Adipose tissue (tissue), 3 donors: ENCODE measurements around the gene PSMB2. TPM values are rescaled to one million over a fixed set of nuclear protein-coding genes. Genes with fewer than 3 reads are reported as not detected.
"Not testable (repeated sequence)": the region's sequence is repeated elsewhere in the genome, so short reads cannot be mapped to it uniquely, and the experiment has no call there.

Experiments
- H3K27ac ChIP-seq: one replicate; pipeline ENCODE4 v1.5.1; 2013; ENCODE audit warnings: low read depth, low read length
- WGBS, 3 donors: extraction: QIAGEN DNeasy Blood & Tissue Kit; methylation state at CpG; one replicate each; pipeline ENCODE4 v1.1.7; 2013; 5-methylcytosine and 5-hydroxymethylcytosine counted together
- polyA plus RNA-seq, 3 donors: library from polyadenylated mRNA; stranded (reverse); fragments of 200-250 nt; gene quantifications; one replicate each; pipeline ENCODE4 v1.2.3, GENCODE V29; 2013
- donor health status: healthy with polysubstance abuse.
- donor health status: Bipolar disorder and iron deficiency.
- donor health status: healthy.

PSMB2 gene
- polyA plus RNA-seq, result 10 to 100 TPM; 18.0 to 38.8 (median 37.1) TPM

GRCh38 chr1:35641233-35641866 is at the start of gene PSMB2:
PSMB2 (minus strand) TSS chr1:35641526; CDS start chr1:35641432, 94 bp downstream.
- whole genome bisulfite sequencing, 3 donors, result 0% methylated on average over 43 of the region's 43 CpGs
- peak within 1 kb of the TSS; percentile 20 for H3K27ac ChIP-seq

DNA sequence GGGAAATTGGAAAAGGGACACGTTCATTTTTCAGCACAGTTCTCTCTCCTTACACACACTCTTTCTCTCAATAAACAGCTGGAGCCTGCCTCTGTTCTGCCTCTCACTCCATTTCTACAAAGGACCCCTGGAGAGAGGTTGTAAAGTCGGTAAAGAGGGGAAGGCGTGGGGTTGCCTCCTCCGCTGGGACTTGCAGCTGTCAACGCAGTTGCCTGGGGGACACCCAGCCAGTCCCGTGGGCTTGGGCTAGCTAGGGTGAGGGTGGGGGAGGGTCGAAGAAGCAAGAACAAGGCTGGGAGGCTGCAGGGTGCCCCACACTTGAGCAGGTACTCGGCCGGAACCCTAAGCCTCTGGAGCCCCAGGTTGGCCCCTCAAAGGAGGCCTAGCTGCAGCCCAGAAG is 49.8 kb upstream of the PSMB2 start:
- H3K27ac ChIP-seq, result no peak overlapping the region
- 37 to 43% (median 43%) methylated on average over 9 of the region's 9 CpGs for WGBS, 3 donors

DNA sequence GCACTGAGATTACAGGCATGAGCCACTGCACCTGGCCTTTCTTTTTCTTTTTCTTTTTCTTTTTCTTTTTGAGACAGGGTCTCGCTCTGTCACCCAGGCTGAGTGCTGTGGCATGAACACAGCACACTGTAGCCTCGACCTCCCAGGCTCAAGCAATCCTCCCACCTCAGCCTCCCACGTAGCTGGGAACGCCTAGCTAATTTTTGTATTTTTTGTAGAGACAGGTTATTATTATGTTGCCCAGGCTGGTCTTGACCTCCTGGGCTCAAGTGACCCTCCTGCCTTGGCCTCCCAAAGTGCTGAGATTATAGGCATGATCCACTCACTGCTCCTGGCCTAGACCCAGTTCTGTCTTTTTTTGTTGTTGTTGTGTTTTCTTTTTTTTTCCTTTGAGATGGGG is 48.8 kb upstream of the PSMB2 start:
- H3K27ac ChIP-seq, result not testable (repeated sequence)
- 90 to 93% (median 93%) methylated on average over 4 of the region's 4 CpGs for WGBS, 3 donors

DNA sequence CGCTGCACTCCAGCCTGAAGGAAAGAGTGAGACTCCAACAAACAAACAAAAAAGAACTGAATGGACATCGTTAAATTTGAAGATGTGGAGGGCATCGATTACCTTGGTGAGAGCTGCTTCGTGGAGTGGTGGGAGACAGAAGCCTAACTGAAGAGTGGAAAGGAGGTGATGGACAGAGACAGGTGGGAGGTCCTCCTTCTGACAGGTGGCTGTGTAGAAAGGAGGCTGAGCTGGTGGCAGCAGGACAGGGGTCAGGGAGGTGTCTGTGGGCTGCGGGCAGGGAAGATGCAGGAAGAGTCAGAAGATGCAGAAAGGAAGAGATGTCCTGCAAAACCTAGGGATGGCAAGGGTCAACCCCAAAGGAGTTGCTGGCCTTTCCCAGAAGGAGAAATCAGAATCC is 46.8 kb upstream of the PSMB2 start:
- WGBS, 3 donors, result 84 to 90% (median 88%) methylated on average over 5 of the region's 5 CpGs
- no peak overlapping the region for H3K27ac ChIP-seq

- 60 to 61% (median 61%) methylated on average over 5 of the region's 5 CpGs for WGBS, 3 donors
- H3K27ac ChIP-seq, result no peak overlapping the region
Measured at GRCh38 chr1:35683012-35683411, 41.7 kb upstream of the PSMB2 start.

- no peak overlapping the region for H3K27ac ChIP-seq
- WGBS, 3 donors, result 87 to 88% (median 87%) methylated on average over 3 of the region's 3 CpGs
Measured at GRCh38 chr1:35680271-35680670, 38.9 kb upstream of the PSMB2 start.

DNA sequence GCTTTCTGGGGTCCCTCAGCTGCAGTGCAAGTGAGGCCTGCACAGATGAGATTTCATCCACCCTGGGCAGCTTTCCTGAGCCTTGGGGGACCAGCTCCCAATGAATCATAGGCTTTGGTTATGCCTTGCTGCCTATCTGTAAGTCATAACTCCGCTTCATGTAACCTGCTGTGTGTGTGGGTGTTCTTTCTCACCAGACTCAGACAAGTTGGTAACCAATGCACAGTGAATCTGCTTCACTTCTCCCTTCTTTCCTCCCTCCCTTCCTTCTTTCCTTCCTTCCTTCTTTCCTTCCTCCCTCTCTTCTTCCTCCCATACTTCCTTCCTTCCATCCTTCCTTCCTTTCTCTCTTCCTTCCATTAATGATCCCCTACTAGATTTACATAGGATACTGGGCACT is 34.4 kb upstream of the PSMB2 start:
- no peak overlapping the region for H3K27ac ChIP-seq

DNA sequence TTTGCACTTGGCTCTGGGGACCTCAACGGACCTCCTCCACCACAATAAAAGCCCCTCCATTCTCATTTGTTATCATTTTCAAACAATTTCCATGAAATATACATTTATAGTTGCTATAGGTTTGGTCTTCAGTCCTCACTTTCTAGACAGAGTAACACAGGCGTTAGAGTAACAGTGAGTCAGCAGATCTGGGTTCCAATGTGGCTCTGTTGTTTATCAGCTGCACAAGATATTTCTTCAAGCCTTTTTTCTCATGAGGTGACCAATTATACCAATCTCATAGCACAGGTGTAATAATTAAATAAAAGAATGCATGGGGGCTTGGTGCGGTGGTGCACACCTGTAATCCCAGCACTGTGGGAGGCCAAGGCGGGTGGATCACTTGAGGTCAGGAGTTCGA is 32.8 kb upstream of the PSMB2 start:
- WGBS, 3 donors, result 80 to 82% (median 82%) methylated on average over 5 of the region's 5 CpGs

More for the DNA sequence above, 34.4 kb upstream of the PSMB2 start:
- 74 to 85% (median 76%) methylated on average over 1 of the region's 1 CpG for WGBS, 3 donors

DNA sequence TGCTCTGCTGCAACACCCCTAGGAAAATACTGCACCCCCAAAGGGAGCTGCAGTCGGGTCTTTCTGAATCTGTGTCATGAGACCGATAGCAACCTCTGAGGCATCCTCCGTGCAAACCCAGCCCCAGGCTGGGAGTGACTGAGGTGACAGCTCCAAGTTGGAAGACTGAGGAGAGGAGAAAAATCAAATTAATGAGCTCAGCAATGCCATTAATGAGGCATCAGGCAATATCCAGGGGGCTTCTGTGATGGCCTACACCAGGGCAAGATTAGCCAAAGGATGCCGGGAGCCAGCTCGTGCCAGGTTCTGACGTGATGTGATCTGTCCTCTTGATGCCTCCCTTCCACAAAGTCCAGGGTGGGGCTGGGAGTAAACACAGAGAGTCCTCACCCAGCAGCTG is 30.8 kb upstream of the PSMB2 start:
- WGBS, 3 donors, result 74 to 80% (median 75%) methylated on average over 6 of the region's 6 CpGs
- H3K27ac ChIP-seq, result no peak overlapping the region

More for the DNA sequence above, 32.8 kb upstream of the PSMB2 start:
- H3K27ac ChIP-seq, result no peak overlapping the region

GRCh38 chr1:35668506-35668905 is 27.2 kb upstream of the PSMB2 start:
- H3K27ac ChIP-seq, result no peak overlapping the region

DNA sequence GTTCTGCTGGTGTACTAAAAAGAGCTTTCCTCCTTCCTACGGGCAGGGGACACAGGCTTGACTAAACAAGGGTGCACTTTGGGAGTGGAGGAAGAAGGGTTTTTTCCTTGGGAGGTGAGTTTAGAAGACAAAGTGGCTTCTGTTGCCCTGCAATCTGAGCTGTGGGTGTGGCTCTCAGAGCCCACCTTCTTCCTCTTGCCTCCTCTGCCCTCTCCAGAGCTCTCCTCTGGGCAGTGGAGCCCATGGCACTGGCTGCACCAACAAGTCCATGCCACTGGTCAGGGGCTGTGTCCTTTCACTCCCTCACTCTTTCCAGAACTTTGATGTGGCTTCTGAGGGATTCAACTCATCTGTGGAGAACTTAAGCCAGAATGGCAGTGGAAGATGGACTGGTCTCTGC is 25.6 kb upstream of the PSMB2 start:
- 37 to 39% (median 38%) methylated on average over 1 of the region's 1 CpG for WGBS, 3 donors
- no peak overlapping the region for H3K27ac ChIP-seq

More at GRCh38 chr1:35668506-35668905, 27.2 kb upstream of the PSMB2 start:
- 67 to 81% (median 74%) methylated on average over 5 of the region's 5 CpGs for WGBS, 3 donors

DNA sequence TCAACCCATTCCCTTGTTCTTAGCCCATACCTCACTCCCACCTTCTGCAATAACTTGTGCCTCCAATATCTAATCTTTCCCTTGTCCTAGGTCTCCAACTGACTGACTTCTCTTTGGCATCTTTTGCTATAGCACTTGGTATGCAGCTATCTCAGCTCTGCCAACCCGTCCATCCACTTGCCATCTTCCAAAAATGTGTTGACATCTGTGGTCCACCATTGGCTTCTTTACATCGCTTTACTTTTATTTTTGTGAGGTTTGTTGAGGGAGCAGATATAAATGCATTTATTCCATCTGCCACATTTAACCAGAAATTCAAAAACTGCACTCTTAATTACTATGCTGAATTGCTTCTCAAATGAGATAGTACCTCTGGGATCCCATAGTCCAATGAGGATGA is 24.9 kb upstream of the PSMB2 start:
- 78 to 87% (median 85%) methylated on average over 2 of the region's 2 CpGs for WGBS, 3 donors
- no peak overlapping the region for H3K27ac ChIP-seq

DNA sequence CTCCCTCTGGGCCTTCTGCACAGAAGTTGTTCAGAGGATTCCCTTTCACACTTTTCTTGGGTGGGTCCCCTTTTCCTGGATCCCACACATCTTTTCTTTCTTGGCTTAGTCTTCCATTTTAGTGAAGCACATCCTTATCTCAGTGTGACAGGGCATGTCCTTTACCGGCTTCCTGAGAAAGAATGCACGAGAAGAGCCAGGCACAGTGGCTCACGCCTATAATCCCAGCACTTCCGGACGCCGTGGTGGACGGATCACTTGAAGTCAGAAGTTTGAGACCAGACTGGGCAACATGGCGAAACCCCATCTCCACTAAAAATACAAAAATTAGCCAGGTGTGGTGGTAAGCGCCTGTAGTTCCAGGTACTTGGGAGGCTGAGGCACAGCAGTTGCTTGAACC is 22.1 kb upstream of the PSMB2 start:
- WGBS, 3 donors, result 81 to 90% (median 86%) methylated on average over 9 of the region's 9 CpGs
- no peak overlapping the region for H3K27ac ChIP-seq

- WGBS, 3 donors, result 80 to 93% (median 82%) methylated on average over 2 of the region's 2 CpGs
- no peak overlapping the region for H3K27ac ChIP-seq
Measured at GRCh38 chr1:35661474-35661795, 20.1 kb upstream of the PSMB2 start.

GRCh38 chr1:35660581-35661473 is 19.5 kb upstream of the PSMB2 start:
- WGBS, 3 donors, result 46 to 61% (median 46%) methylated on average over 5 of the region's 5 CpGs

DNA sequence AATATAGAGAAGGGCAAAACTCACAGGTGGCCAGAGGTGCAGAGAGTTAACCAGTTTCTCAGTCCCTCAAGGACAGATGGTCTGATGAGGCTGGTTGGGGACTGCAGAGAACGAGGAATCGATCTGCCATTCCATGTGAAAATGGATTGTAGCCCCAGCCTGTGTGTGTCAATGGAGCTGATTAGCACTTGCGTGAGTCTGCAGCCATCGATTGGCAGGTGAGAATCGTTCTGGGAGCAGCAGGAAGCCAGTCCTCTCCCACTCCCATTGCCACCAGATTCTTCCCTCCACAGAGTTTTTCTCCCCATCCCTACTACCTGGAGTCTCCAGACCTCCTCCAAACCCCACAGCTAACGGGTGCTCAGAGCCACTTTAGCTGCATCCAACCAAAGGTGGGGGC is 18.3 kb upstream of the PSMB2 start:
- WGBS, 3 donors, result 22 to 43% (median 41%) methylated on average over 6 of the region's 6 CpGs

More at GRCh38 chr1:35660581-35661473, 19.5 kb upstream of the PSMB2 start:
- no peak overlapping the region for H3K27ac ChIP-seq

DNA sequence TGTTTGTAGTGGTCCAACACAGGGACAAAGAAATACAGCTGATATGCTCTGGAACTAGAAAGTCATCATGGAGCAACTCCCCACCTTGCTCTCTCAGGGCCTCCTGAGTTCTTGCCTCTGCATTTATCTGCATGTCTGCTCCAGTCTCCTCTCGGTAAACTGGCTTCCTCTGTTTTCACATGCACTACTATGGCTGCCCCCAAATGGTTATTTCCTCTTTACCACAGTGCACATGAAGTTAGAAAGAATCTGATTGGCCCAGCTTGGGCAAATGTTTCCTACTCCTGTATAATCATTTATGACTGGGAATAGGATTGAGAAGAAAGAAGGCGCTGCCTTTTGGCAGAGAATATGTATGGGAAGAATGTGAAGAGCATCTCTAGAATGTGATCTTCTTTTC is 16.5 kb upstream of the PSMB2 start:
- WGBS, 3 donors, result 44 to 66% (median 51%) methylated on average over 2 of the region's 2 CpGs
- H3K27ac ChIP-seq, result no peak overlapping the region

More for the DNA sequence above, 18.3 kb upstream of the PSMB2 start:
- no peak overlapping the region for H3K27ac ChIP-seq

DNA sequence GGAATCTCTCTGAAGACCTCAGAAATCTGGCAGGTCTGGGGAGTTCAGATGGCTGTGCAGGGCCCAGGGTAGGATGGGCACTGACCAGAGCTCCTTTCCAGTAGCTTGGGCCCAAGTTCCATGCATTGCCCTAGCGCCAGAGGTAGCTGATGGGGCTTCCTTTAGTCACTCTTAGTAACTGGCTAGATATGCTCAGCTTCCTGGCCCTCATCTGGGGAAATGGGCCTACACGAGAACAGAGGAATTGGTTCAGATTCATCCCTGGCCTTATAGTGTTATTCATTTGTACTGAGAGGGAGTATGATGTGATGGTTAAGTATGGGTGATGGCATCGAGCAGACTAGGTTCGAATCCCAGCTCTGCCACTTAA is 15.5 kb upstream of the PSMB2 start:
- 81 to 89% (median 85%) methylated on average over 4 of the region's 4 CpGs for WGBS, 3 donors
- H3K27ac ChIP-seq, result no peak overlapping the region

DNA sequence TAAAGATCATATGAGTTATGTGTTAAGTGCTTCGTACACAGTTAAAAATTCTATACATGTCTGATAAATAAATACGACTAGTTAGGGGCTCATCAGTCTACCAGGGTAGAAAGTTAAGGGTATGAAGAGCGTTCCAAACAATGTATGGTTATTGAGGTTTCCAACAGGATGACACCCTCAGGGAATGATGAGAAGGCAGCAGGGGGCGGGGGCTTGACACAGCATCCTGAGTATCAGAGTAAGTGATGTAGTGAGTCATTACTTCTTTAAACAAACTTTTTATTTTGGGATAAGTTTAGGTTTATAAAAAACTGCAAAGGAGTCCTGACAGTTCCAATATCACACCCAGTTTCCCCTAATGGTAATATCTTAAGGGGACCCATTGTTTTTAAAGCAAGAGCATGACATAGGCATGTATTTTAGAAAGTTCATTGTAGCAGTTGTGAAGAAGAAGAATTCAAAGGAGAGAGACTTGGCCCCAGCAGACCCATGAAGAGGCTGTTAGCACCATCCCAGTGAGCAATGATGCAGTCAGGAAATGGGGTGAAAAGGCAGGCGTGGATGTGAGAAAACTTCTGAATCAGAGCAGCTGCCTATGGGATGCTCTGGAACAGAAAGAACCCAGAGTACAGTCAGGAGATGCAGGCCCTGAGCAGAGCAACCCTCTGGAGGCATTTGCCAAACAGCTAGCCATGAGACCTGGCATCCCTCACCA is 15.0 kb upstream of the PSMB2 start:
- H3K27ac ChIP-seq, result no peak overlapping the region
- WGBS, 3 donors, result 73 to 76% (median 74%) methylated on average over 5 of the region's 5 CpGs
